ENCODE data around the gene TNIP1.

TNIP1 gene

DNA sequence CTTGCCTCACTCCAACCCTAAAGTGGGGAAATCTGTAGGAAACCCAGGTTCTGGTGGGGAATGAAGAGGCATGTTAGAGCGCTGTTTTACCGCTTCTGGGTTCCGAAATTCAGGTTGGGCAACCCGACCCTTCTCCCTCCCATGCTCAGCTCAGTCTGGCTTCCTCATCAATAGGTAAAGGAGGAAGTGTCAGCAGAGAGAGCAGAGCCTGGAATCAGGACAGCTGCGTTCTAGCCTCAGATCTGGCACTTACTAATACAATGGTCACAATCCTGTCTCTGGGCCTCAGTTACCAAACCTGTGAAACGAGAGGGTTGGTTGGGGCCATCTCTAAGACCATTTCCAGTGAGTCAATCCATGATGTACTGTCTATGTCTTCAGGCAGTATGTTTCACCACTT, 16.2 kb upstream of the TNIP1 start:
- Mint-ChIP-seq H3K36me3 (ENCODE audit: low read depth) (peaks cover 35% of the 10 kb centered on the region), H3K4me1 (ENCODE audit: low read depth) (peaks cover 72% of the 10 kb centered on the region), H3K27ac (no peak overlapping the region), H3K4me3 (no peak overlapping the region), H3K27me3 (ENCODE audit: low read depth) (peaks cover under 1% of the 10 kb centered on the region), H3K9me3 (no peaks in the 10 kb centered on the region)

DNA sequence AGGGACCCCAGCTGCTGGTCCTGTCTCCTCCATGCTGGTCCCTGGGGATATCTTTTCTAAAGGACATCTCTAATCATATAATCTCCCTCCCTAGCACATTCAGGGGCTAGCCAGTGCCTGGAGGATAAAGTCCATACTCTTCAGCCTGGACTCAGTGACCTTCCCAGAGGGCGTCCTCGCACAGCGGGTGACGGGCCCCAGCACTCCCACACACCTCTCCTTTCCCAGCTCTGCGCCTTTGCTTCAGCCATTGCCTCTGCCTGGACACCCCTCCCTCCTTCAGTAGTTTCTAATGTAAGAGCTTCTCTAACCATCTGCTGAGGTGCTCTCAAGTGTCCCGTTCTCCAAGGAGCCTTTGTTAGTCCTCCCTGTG, 15.2 kb upstream of the TNIP1 start:
- Mint-ChIP-seq H3K36me3 (ENCODE audit: low read depth) (peaks cover 33% of the 10 kb centered on the region), H3K4me1 (ENCODE audit: low read depth) (peaks cover 72% of the 10 kb centered on the region), H3K27ac (peak overlapping the region; percentile 72), H3K4me3 (peak overlapping the region; percentile 54), H3K27me3 (ENCODE audit: low read depth) (peaks cover 8% of the 10 kb centered on the region), H3K9me3 (no peaks in the 10 kb centered on the region)

DNA sequence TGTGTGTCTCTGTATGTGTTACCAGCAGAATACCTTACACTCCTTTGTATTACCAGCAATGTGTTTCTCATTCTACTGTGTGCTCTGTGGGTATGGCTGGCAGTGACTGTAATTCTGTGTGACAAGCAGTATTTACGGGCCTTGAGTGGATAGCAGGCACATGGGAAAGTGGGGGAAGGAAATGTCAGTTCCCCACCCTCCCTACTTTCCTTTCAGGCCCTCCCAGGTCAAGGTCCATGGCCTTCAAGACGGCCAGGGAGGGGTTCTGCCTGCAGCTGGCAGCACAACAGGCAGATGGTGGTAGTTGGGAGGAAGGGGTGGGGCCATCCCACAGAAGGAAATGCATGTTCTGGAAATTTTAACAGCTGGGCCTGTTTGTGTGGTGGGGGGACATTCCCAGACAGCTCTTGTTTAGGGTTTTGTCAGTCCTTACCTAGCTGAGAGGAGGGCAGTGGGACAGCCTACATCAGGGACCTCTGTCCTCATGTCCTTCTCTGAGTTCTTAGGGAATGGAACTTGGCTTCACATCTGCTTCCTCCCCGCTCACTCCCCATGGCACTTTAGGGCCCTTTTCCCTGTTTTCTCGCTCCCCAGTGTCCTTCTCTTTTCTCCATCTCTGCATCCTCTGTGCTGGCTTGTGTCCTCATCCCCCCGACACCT, 14.6 kb upstream of the TNIP1 start:
- H3K4me1 Mint-ChIP-seq (ENCODE audit: low read depth), result peaks cover 71% of the 10 kb centered on the region
- peak overlapping the region; percentile 54 for H3K4me3 Mint-ChIP-seq
- H3K27ac Mint-ChIP-seq, result peak overlapping the region; percentile 72
- no peaks in the 10 kb centered on the region for H3K9me3 Mint-ChIP-seq
- peaks cover 28% of the 10 kb centered on the region for H3K36me3 Mint-ChIP-seq (ENCODE audit: low read depth)
- H3K27me3 Mint-ChIP-seq (ENCODE audit: low read depth), result peaks cover 10% of the 10 kb centered on the region

DNA sequence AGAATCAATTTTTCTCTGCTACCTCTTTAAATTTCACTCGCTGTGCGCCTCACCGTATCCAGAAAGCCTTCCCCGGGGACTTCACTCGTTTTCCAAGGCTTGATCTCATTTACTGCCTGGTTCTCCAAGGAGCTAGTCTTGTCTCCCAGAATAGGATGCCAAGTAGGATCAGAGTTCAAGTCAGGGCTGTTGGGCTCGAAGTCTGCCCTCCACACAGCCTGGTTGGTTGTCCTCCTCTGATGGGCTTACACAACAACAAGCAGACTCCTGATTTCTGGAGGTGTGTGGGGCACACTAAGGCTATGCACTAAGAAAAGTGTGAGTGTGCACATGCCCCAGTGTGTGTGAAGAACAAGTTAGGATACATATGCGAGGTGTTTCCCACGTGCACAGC, 14.0 kb upstream of the TNIP1 start:
- H3K27ac Mint-ChIP-seq, result peak overlapping the region; percentile 88
- H3K9me3 Mint-ChIP-seq, result no peaks in the 10 kb centered on the region
- peak overlapping the region; percentile 64 for H3K4me3 Mint-ChIP-seq
- peaks cover 11% of the 10 kb centered on the region for H3K27me3 Mint-ChIP-seq (ENCODE audit: low read depth)
- H3K36me3 Mint-ChIP-seq (ENCODE audit: low read depth), result peaks cover 21% of the 10 kb centered on the region
- peaks cover 66% of the 10 kb centered on the region for H3K4me1 Mint-ChIP-seq (ENCODE audit: low read depth)

DNA sequence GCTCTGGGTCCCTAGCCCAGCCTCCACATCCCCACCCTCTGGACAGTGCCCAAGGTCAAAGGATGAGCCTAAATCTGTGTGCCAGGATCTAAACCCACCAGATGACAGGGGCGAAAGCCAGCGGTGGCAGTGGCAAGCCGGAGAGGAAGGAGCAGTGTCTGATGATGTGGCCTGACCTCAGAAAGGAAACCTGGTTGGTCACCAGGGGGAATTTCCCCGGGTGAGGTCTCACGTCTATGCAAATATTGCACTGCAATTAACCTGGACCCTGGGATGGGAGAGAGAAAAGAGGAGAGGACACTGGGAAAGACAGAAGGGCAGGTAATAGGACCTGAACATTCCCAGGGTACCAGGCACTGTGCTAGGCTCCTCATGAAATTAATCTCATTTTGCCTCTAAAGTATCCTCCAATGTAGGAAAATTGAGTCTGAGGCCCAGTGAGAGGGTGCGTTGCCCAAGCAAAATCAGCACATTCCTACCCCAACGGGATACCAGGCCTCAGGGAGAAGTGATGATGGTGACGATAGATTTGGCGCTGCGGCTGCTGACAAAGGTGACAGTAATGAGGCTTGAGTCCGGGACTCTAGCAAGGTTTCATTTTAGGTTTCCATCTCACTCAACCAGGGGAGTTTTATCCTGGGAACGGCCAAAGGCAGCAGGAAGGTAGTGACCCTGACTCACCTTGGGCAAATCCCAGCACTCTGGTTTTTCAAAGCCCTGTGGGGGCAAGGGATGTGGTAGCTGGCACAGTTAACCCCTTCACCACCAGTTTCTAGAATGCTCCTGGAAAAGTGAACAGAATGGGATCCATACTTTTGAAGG, 13.4 kb upstream of the TNIP1 start:
- Mint-ChIP-seq H3K27ac (peak overlapping the region; percentile 88), H3K4me3 (peak overlapping the region; percentile 74), H3K27me3 (ENCODE audit: low read depth) (peaks cover 11% of the 10 kb centered on the region), H3K4me1 (ENCODE audit: low read depth) (peaks cover 61% of the 10 kb centered on the region), H3K9me3 (no peaks in the 10 kb centered on the region), H3K36me3 (ENCODE audit: low read depth) (peaks cover 16% of the 10 kb centered on the region)

DNA sequence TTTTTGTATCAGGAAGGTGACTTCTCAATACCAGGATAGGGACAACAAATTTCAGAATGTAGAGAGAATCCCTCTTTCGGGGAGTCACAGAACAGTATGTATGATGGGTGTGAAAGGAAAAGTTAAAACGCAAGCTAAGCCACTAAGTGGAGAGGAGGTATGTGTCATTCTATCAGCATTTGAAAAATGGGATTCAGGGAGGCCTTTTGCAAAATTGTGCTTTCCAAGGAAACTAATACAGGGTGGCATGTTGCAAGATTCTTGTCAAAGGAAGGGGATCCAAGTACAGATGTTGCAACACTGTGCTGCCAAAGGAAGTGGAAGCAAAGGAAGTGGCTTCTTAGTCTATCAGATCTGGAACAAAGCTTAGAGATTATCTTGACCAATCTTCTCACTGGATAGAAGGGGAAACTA, 12.6 kb upstream of the TNIP1 start:
- Mint-ChIP-seq H3K9me3 (no peaks in the 10 kb centered on the region), H3K36me3 (ENCODE audit: low read depth) (peaks cover 16% of the 10 kb centered on the region), H3K4me1 (ENCODE audit: low read depth) (peaks cover 54% of the 10 kb centered on the region), H3K27me3 (ENCODE audit: low read depth) (peaks cover 11% of the 10 kb centered on the region), H3K27ac (peak overlapping the region; percentile 88), H3K4me3 (peak overlapping the region; percentile 74)

DNA sequence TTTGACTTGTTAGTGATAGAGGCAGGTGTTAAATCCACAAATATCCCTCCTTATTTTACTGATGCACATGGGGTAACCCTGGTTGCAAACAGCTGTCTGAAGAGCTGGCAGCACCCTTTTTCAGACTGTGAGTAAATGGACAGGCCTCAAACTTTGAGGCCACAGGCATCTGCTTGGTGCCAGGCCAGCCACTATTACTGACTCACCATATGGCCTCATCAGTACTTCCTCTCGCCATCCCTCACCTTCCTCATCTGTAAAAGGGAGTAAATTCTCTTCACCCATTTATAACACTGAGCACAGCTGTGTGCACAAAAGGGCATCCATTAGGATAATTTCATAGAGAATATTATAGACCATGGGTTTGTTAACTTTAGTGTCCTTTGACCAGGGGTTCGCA, 11.9 kb upstream of the TNIP1 start:
- Mint-ChIP-seq H3K4me3 (no peak overlapping the region), H3K9me3 (no peaks in the 10 kb centered on the region), H3K27me3 (ENCODE audit: low read depth) (peaks cover 11% of the 10 kb centered on the region), H3K4me1 (ENCODE audit: low read depth) (peaks cover 49% of the 10 kb centered on the region), H3K36me3 (ENCODE audit: low read depth) (peaks cover 15% of the 10 kb centered on the region), H3K27ac (no peak overlapping the region)

DNA sequence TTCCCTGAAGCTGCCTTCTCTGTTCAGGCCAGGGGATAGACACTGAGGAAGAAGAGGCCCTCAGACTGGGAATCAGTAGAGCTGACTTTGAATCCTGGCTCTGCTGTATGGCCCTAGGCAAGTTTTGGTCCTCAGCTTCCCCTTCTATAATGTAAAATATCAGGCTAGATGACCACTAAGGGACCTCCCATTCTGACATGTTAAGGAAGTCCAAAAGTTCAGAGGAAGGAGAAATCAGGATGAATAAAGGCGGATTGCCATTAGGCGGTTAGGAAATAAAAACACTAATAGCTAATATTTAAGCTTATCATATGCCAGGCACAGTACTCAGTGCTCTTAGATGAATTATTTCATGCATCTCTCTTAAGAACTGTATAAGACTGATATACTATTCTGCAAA, 8.9 kb upstream of the TNIP1 start:
- H3K27me3 Mint-ChIP-seq (ENCODE audit: low read depth), result peaks cover 11% of the 10 kb centered on the region
- H3K9me3 Mint-ChIP-seq, result no peaks in the 10 kb centered on the region
- H3K36me3 Mint-ChIP-seq (ENCODE audit: low read depth), result peaks cover 20% of the 10 kb centered on the region
- H3K27ac Mint-ChIP-seq, result no peak overlapping the region
- no peak overlapping the region for H3K4me3 Mint-ChIP-seq
- peaks cover 51% of the 10 kb centered on the region for H3K4me1 Mint-ChIP-seq (ENCODE audit: low read depth)

DNA sequence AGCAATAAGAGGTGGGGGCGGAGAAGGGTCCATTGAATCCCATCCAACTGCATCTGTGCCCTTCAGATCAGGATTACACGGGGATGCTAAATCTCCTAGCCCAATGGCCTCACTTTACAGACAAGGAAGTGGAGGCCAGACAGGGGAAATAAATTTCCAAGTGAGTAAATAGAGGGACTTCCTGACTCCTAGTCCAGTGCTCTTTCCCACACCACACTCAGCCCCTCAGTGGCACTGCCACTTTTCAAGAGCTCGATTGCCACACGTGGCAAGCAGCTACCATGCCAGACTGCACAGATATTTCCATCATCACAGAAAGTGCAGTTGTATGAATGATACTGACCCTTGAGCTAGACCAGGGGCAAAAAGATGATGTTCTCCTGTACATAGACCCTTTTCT, 8.2 kb upstream of the TNIP1 start:
- Mint-ChIP-seq H3K9me3 (no peaks in the 10 kb centered on the region), H3K36me3 (ENCODE audit: low read depth) (peaks cover 20% of the 10 kb centered on the region), H3K4me1 (ENCODE audit: low read depth) (peaks cover 50% of the 10 kb centered on the region), H3K27me3 (ENCODE audit: low read depth) (peaks cover 11% of the 10 kb centered on the region), H3K27ac (peak overlapping the region; percentile 21), H3K4me3 (no peak overlapping the region)

DNA sequence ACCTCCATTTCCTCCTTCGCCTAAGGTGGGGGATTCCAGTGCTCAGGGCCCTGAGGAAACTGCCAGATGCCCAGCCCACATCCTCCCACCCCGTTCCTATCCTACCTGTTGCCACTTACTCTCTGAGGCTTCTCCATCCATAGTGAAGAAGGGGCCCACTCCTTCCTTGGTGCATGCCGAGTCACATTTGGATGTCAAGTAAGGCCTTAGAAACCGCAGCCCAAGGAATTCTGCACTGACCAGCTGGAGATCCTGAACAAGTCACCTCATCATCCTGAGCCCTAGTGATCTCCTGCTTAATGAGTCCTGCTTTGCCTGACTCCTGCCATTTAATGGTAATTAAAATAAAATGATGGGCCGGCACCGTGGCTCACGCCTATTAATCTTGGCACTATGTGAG, 6.7 kb upstream of the TNIP1 start:
- peaks cover 21% of the 10 kb centered on the region for H3K36me3 Mint-ChIP-seq (ENCODE audit: low read depth)
- peaks cover 52% of the 10 kb centered on the region for H3K4me1 Mint-ChIP-seq (ENCODE audit: low read depth)

DNA sequence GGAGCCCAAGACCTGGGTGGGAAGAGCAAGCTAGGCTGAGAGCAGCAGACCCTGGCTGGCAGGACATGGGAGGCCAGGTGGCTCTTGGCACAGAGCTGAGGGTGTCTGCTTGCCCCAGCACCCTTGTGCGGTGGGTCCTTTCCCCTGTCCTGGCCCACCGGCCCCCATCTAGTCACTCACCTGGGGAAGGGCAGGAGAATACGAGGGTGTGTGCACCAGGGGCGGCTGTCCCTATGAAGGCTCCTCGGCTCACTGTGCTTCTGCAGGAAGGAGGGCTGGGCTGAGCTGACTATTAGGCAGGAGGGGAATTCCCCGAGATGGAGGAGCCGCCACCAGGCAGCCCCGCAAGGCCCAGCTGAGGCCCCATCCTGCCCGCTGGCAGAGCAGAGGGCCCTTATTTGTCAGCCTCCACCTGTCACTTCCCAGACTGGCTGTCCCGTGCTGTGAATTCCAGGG, 6.1 kb upstream of the TNIP1 start:
- Mint-ChIP-seq H3K27ac (peak overlapping the region; percentile 84), H3K36me3 (ENCODE audit: low read depth) (peaks cover 20% of the 10 kb centered on the region), H3K4me1 (ENCODE audit: low read depth) (peaks cover 56% of the 10 kb centered on the region), H3K4me3 (peak overlapping the region; percentile 90), H3K27me3 (ENCODE audit: low read depth) (peaks cover 9% of the 10 kb centered on the region), H3K9me3 (no peaks in the 10 kb centered on the region)

More for the DNA sequence above, 6.7 kb upstream of the TNIP1 start:
- no peaks in the 10 kb centered on the region for H3K9me3 Mint-ChIP-seq
- peaks cover 11% of the 10 kb centered on the region for H3K27me3 Mint-ChIP-seq (ENCODE audit: low read depth)
- peak overlapping the region; percentile 84 for H3K27ac Mint-ChIP-seq
- peak overlapping the region; percentile 90 for H3K4me3 Mint-ChIP-seq

DNA sequence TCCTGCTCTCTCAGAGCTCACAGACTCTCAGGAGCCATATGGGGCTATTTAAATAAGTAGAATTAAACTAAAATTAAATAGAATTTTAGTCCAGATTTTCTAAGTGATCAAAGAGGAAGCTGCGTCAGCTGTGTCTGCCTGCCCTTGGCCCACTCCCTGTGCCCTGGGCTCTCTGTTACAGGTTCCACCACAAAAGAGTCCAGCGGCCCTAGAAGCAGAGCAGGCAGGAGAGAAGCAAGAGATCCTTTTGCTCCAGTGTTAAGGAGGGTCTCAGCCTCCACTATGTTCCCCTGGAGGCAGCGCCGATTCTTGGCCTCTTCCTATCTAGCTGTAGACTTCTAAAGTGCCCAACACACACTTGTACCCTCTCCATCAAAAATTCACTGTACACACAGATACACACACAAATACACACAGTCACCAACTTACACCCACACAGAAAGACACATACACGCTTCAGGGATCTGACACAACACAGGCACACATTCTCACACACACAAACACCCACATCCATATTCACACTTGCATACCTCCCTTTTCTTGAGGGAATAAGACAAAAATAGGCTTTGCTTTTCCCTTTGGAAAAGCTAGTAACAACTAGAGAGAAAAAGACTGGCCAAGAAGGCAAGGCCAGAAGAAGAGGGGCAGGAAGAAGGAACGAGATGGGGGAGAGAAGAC, 5.5 kb upstream of the TNIP1 start:
- peaks cover 14% of the 10 kb centered on the region for H3K36me3 Mint-ChIP-seq (ENCODE audit: low read depth)
- H3K4me1 Mint-ChIP-seq (ENCODE audit: low read depth), result peaks cover 52% of the 10 kb centered on the region
- H3K4me3 Mint-ChIP-seq, result peak overlapping the region; percentile 90
- H3K27ac Mint-ChIP-seq, result peak overlapping the region; percentile 84
- H3K9me3 Mint-ChIP-seq, result no peaks in the 10 kb centered on the region
- peaks cover 3% of the 10 kb centered on the region for H3K27me3 Mint-ChIP-seq (ENCODE audit: low read depth)

DNA sequence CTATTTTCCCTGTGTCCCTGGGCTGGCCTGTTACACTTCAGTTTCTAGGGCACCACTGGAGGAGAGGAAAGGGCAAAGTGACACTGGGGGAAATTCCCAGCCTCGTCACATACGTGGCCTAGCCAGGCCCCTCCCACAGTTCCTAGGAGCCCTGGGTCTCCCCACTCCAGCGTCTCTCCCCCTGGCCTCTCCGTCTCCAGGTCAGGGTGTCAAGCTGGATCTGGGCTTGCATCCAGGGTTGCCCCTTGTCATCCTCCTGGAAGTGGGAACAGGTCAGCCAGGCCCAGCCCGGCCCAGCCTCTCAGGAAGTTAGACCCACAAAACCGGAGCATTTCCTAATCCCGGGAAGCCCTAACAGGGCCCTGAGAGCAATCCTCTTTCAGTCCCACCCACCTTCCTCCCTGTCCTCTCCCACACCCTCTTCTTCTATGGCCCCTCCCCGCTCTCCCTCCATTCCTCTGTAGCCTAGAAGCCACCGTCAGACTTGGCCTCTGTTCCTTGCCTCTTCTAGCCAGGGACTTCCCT, 4.7 kb upstream of the TNIP1 start:
- H3K27me3 Mint-ChIP-seq (ENCODE audit: low read depth), result peaks cover 2% of the 10 kb centered on the region
- peak overlapping the region; percentile 90 for H3K4me3 Mint-ChIP-seq
- no peaks in the 10 kb centered on the region for H3K9me3 Mint-ChIP-seq
- peaks cover 14% of the 10 kb centered on the region for H3K36me3 Mint-ChIP-seq (ENCODE audit: low read depth)
- peaks cover 53% of the 10 kb centered on the region for H3K4me1 Mint-ChIP-seq (ENCODE audit: low read depth)
- H3K27ac Mint-ChIP-seq, result peak overlapping the region; percentile 84

DNA sequence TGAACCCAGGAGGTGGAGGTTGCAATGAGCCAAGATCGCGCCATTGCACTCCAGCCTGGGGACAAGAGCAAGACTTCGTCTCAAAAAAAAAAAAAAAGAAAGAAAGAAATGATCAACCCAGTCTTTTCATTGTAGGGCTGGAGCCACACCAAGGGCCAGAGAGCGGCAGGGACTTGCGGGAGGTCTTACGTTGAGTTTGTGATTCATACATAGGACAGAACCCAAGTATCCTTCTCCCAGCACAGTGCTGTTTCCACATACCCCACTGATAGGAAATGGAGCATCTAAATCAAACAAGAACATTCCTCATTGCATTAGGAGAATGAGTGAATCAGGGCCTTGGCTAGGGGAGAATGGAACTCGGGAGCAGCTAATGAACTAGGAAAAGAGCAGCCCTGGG, 3.5 kb upstream of the TNIP1 start:
- Mint-ChIP-seq H3K4me3 (peak overlapping the region; percentile 90), H3K27ac (peak overlapping the region; percentile 84), H3K9me3 (no peaks in the 10 kb centered on the region), H3K4me1 (ENCODE audit: low read depth) (peaks cover 63% of the 10 kb centered on the region), H3K36me3 (ENCODE audit: low read depth) (peaks cover 20% of the 10 kb centered on the region), H3K27me3 (ENCODE audit: low read depth) (no peaks in the 10 kb centered on the region)

Measured in T-helper 1 cell treated with Interleukin-12 subunit alpha and Interleukin-12 subunit beta and Interleukin-4 antibody, amounts not matched to agents 30 μg/mL and 1 μg/mL, for 36 hours (primary cell).